WTC11 (cell line): ENCODE results near the gene FBLN7. TPM values are rescaled to one million over a fixed set of nuclear protein-coding genes. Genes with fewer than 3 reads are reported as not detected.
A peak's percentile ranks its signal among the peaks of the same experiment; 100 is the strongest.

ENCODE experiments used
- ATAC-seq: fragments of 200-7000 bp; cut with Tn5 transposase; 2 replicates; pipeline ENCODE4 v1.10.0; 2021; ENCODE audit warnings: mild to moderate bottlenecking, moderate library complexity
- CTCF ChIA-PET: fragments of 300-600 bp; sonication (Branson Sonifier 250); formaldehyde crosslinking; loops from one replicate; lab custom pipeline; 2021; ENCODE audit warnings: antibody characterized with exemption; lab: Charles Lee
- POLR2A ChIA-PET: fragments of 350-600 bp; sonication (Branson Sonifier 250); formaldehyde crosslinking; loops from one replicate; lab custom pipeline; 2021; ENCODE audit warnings: antibody characterized with exemption; lab: Charles Lee
- DNase-seq: peaks from one replicate; pipeline ENCODE4 v3.0.0; 2021; ENCODE audit warnings: low spot score
- H3K27ac Mint-ChIP-seq: 2 replicates; pipeline ENCODE4 v1.8.0; 2021; ENCODE audit warnings: mixed read lengths
- H3K27me3 Mint-ChIP-seq: 2 replicates; pipeline ENCODE4 v1.8.0; 2021; ENCODE audit warnings: low read depth, mild to moderate bottlenecking, moderate library complexity, mixed read lengths
- H3K36me3 Mint-ChIP-seq: 2 replicates; pipeline ENCODE4 v1.8.0; 2021; ENCODE audit warnings: mixed read lengths
- H3K4me1 Mint-ChIP-seq: 2 replicates; pipeline ENCODE4 v1.8.0; 2022; ENCODE audit warnings: mixed read lengths
- H3K4me3 Mint-ChIP-seq: 2 replicates; pipeline ENCODE4 v1.8.0; 2021; ENCODE audit warnings: mild to moderate bottlenecking, moderate library complexity, mixed read lengths
- H3K9me3 Mint-ChIP-seq: 2 replicates; pipeline ENCODE4 v1.8.0; 2021; ENCODE audit warnings: mixed read lengths
- ATF1 ChIP-seq: sonication (generic); formaldehyde crosslinking; IDR thresholded peaks from 2 replicates; pipeline ENCODE4 v1.8.1; 2023; ENCODE audit warnings: mild to moderate bottlenecking, moderate library complexity, missing genetic modification reagents
- ETV6 ChIP-seq: sonication (generic); formaldehyde crosslinking; IDR thresholded peaks from 2 replicates; pipeline ENCODE4 v1.8.1; 2022; ENCODE audit warnings: mild to moderate bottlenecking, missing genetic modification reagents
- GABPB1 ChIP-seq: sonication (generic); formaldehyde crosslinking; IDR thresholded peaks from 2 replicates; pipeline ENCODE4 v1.8.1; 2023; ENCODE audit warnings: mild to moderate bottlenecking, missing genetic modification reagents
- GTF2I ChIP-seq: fragments of 250-450 bp; sonication (Bioruptor Pico); conservative IDR thresholded peaks from 2 replicates; pipeline ENCODE4 v1.4.0; 2021; ENCODE audit warnings: mild to moderate bottlenecking
- HMGA2 ChIP-seq: fragments of 250-450 bp; sonication (Bioruptor Pico); IDR thresholded peaks from 2 replicates; pipeline ENCODE4 v1.4.0; 2021; ENCODE audit warnings: mild to moderate bottlenecking, moderate library complexity
- JAZF1 ChIP-seq: fragments of 250-450 bp; sonication (Bioruptor Pico); IDR thresholded peaks from 2 replicates; pipeline ENCODE4 v1.9.0; 2021; ENCODE audit warnings: moderate library complexity, mild to moderate bottlenecking, inconsistent platforms
- MYBL2 ChIP-seq: sonication (generic); formaldehyde crosslinking; IDR thresholded peaks from 2 replicates; pipeline ENCODE4 v1.8.1; 2023; ENCODE audit warnings: mild to moderate bottlenecking, moderate library complexity, missing genetic modification reagents
- NFATC4 ChIP-seq: fragments of 250-450 bp; sonication (Bioruptor Pico); IDR thresholded peaks from 2 replicates; pipeline ENCODE4 v1.9.0; 2021; ENCODE audit warnings: mild to moderate bottlenecking
- NFE2L1 ChIP-seq: sonication (generic); formaldehyde crosslinking; IDR thresholded peaks from 2 replicates; pipeline ENCODE4 v1.8.1; 2023; ENCODE audit warnings: missing genetic modification reagents
- NR1H2 ChIP-seq: sonication (generic); formaldehyde crosslinking; IDR thresholded peaks from 2 replicates; pipeline ENCODE4 v1.9.0; 2021; ENCODE audit warnings: mild to moderate bottlenecking, moderate library complexity, missing genetic modification reagents
- RELA ChIP-seq: sonication (generic); formaldehyde crosslinking; IDR thresholded peaks from 2 replicates; pipeline ENCODE4 v1.8.1; 2022; ENCODE audit warnings: missing genetic modification reagents, mild to moderate bottlenecking, borderline replicate concordance
- RORB ChIP-seq: fragments of 250-450 bp; sonication (Bioruptor Pico); IDR thresholded peaks from 2 replicates; pipeline ENCODE4 v1.9.0; 2021; ENCODE audit warnings: mild to moderate bottlenecking
- SMAD4 ChIP-seq: sonication (generic); formaldehyde crosslinking; IDR thresholded peaks from 2 replicates; pipeline ENCODE4 v1.8.0; 2022; ENCODE audit warnings: mild to moderate bottlenecking, missing genetic modification reagents
- ZNF121 ChIP-seq: sonication (generic); formaldehyde crosslinking; IDR thresholded peaks from 2 replicates; pipeline ENCODE4 v1.8.0; 2023; ENCODE audit warnings: missing genetic modification reagents
- total RNA-seq: library from RNA; stranded (reverse); gene quantifications from 3 replicates; pipeline ENCODE4 v1.2.3, GENCODE V29; 2021
- TF ChIP-seq, protein P1 (sequence below): sonication (generic); formaldehyde crosslinking; IDR thresholded peaks from 2 replicates; pipeline ENCODE4 v1.8.1; 2023; ENCODE audit warnings: mild to moderate bottlenecking, missing genetic modification reagents, borderline replicate concordance
- TF ChIP-seq, protein P2 (sequence below): sonication (generic); formaldehyde crosslinking; IDR thresholded peaks from 2 replicates; pipeline ENCODE4 v1.8.1; 2022; ENCODE audit warnings: low read depth, missing genetic modification reagents, borderline replicate concordance
- TF ChIP-seq, protein P3 (sequence below): sonication (generic); formaldehyde crosslinking; conservative IDR thresholded peaks from 2 replicates; pipeline ENCODE4 v1.8.1; 2023; ENCODE audit warnings: mild to moderate bottlenecking, low read depth, missing genetic modification reagents, moderate library complexity
- TF ChIP-seq, protein P4 (sequence below): sonication (generic); formaldehyde crosslinking; IDR thresholded peaks from 2 replicates; pipeline ENCODE4 v1.8.1; 2022; ENCODE audit warnings: low read depth, mild to moderate bottlenecking, moderate library complexity, missing genetic modification reagents, borderline replicate concordance

FBLN7 gene
- total RNA-seq, 1 experiment from 2014 or later, result 0.55 TPM

- ChIA-PET CTCF (no interaction called here), POLR2A (no interaction called here)
- ATAC-seq, result no peak
- peaks cover 8% of the 10 kb centered on the region for H3K4me1 Mint-ChIP-seq
- TF ChIP-seq, protein P1, sequence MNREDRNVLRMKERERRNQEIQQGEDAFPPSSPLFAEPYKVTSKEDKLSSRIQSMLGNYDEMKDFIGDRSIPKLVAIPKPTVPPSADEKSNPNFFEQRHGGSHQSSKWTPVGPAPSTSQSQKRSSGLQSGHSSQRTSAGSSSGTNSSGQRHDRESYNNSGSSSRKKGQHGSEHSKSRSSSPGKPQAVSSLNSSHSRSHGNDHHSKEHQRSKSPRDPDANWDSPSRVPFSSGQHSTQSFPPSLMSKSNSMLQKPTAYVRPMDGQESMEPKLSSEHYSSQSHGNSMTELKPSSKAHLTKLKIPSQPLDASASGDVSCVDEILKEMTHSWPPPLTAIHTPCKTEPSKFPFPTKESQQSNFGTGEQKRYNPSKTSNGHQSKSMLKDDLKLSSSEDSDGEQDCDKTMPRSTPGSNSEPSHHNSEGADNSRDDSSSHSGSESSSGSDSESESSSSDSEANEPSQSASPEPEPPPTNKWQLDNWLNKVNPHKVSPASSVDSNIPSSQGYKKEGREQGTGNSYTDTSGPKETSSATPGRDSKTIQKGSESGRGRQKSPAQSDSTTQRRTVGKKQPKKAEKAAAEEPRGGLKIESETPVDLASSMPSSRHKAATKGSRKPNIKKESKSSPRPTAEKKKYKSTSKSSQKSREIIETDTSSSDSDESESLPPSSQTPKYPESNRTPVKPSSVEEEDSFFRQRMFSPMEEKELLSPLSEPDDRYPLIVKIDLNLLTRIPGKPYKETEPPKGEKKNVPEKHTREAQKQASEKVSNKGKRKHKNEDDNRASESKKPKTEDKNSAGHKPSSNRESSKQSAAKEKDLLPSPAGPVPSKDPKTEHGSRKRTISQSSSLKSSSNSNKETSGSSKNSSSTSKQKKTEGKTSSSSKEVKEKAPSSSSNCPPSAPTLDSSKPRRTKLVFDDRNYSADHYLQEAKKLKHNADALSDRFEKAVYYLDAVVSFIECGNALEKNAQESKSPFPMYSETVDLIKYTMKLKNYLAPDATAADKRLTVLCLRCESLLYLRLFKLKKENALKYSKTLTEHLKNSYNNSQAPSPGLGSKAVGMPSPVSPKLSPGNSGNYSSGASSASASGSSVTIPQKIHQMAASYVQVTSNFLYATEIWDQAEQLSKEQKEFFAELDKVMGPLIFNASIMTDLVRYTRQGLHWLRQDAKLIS (CRISPR knock-in tag), result no peak
- TF ChIP-seq SMAD4 (CRISPR knock-in tag) (no peak), NFE2L1 (CRISPR knock-in tag) (no peak), ATF1 (no peak), HMGA2 (CRISPR knock-in tag) (no peak), ZNF121 (CRISPR knock-in tag) (no peak), JAZF1 (CRISPR knock-in tag) (no peak), GTF2I (CRISPR knock-in tag) (no peak), ETV6 (CRISPR knock-in tag) (no peak), RELA (CRISPR knock-in tag) (no peak)
- TF ChIP-seq, protein P2, sequence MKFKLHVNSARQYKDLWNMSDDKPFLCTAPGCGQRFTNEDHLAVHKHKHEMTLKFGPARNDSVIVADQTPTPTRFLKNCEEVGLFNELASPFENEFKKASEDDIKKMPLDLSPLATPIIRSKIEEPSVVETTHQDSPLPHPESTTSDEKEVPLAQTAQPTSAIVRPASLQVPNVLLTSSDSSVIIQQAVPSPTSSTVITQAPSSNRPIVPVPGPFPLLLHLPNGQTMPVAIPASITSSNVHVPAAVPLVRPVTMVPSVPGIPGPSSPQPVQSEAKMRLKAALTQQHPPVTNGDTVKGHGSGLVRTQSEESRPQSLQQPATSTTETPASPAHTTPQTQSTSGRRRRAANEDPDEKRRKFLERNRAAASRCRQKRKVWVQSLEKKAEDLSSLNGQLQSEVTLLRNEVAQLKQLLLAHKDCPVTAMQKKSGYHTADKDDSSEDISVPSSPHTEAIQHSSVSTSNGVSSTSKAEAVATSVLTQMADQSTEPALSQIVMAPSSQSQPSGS (CRISPR knock-in tag), result no peak
- H3K27ac Mint-ChIP-seq, result no peak overlapping the region
- no peak for DNase-seq
- H3K27me3 Mint-ChIP-seq, result no peaks in the 10 kb centered on the region
- H3K9me3 Mint-ChIP-seq, result no peaks in the 10 kb centered on the region
- no peaks in the 10 kb centered on the region for H3K36me3 Mint-ChIP-seq
- no peak overlapping the region for H3K4me3 Mint-ChIP-seq
These were observed 26.7 kb downstream of the FBLN7 start for GRCh38 chr2:112164876-112165275.

GRCh38 chr2:112165296-112165695 lies 27.1 kb downstream of the FBLN7 start:
- H3K27ac Mint-ChIP-seq, result no peak overlapping the region
- H3K4me3 Mint-ChIP-seq, result no peak overlapping the region
- no peaks in the 10 kb centered on the region for H3K27me3 Mint-ChIP-seq
- ATAC-seq (no peak), DNase-seq (no peak)
- ChIA-PET POLR2A (no interaction called here), CTCF (no interaction called here)
- no peaks in the 10 kb centered on the region for H3K36me3 Mint-ChIP-seq
- peaks cover 8% of the 10 kb centered on the region for H3K4me1 Mint-ChIP-seq
- no peaks in the 10 kb centered on the region for H3K9me3 Mint-ChIP-seq
- no peak for TF ChIP-seq RORB (CRISPR knock-in tag)

- ChIA-PET CTCF (no interaction called here), POLR2A (no interaction called here)
- no peaks in the 10 kb centered on the region for H3K27me3 Mint-ChIP-seq
- DNase-seq (no peak), ATAC-seq (no peak)
- H3K4me1 Mint-ChIP-seq, result peaks cover 8% of the 10 kb centered on the region
- no peak for TF ChIP-seq NFATC4 (CRISPR knock-in tag)
- TF ChIP-seq NR1H2 (CRISPR knock-in tag), result no peak
- no peak overlapping the region for H3K27ac Mint-ChIP-seq
- H3K36me3 Mint-ChIP-seq, result no peaks in the 10 kb centered on the region
- H3K9me3 Mint-ChIP-seq, result no peaks in the 10 kb centered on the region
- no peak overlapping the region for H3K4me3 Mint-ChIP-seq
These were observed 28.8 kb downstream of the FBLN7 start for GRCh38 chr2:112166806-112167499.

DNA sequence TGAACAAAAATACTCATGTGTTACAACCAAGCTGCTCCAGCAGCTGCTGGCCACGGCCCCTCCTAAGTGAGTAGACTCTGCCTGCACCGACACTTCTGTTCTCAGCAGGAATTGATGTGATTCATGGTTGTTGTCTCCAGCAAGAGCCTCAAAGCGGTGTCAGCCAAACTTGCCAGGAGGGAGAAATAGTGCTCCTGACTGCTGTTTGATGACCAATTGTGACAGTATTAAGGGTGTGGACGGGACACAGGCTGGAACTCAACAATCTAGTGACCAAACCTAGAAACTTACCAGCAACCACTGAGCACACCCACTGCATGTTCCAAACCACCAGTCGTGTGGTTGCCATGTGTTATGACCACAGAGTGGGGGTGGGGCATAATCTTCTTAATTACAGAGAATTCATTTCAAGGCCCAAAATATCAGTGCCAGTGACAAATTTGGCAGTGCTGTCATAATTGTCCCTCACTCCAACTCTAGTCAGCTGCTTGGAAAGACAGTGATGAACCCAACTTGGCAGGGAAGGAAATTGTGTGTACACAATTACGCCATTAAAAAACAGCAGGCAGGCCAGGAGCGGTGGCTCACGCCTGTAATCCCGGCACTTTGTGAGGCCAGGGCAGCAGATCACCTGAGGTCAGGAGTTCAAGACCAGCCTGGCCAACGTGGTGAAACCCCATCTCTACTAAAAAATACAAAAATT lies 30.4 kb downstream of the FBLN7 start:
- Mint-ChIP-seq H3K4me3 (no peak overlapping the region), H3K36me3 (no peaks in the 10 kb centered on the region), H3K27ac (no peak overlapping the region), H3K9me3 (no peaks in the 10 kb centered on the region), H3K27me3 (no peaks in the 10 kb centered on the region), H3K4me1 (peaks cover 8% of the 10 kb centered on the region)
- POLR2A ChIA-PET, result no interaction called here
- TF ChIP-seq RORB (CRISPR knock-in tag) (no peak), MYBL2 (CRISPR knock-in tag) (no peak), GABPB1 (CRISPR knock-in tag) (0 out of 2 replicates have a peak, but pooled peaks have one; percentile 12)
- TF ChIP-seq, protein P3, sequence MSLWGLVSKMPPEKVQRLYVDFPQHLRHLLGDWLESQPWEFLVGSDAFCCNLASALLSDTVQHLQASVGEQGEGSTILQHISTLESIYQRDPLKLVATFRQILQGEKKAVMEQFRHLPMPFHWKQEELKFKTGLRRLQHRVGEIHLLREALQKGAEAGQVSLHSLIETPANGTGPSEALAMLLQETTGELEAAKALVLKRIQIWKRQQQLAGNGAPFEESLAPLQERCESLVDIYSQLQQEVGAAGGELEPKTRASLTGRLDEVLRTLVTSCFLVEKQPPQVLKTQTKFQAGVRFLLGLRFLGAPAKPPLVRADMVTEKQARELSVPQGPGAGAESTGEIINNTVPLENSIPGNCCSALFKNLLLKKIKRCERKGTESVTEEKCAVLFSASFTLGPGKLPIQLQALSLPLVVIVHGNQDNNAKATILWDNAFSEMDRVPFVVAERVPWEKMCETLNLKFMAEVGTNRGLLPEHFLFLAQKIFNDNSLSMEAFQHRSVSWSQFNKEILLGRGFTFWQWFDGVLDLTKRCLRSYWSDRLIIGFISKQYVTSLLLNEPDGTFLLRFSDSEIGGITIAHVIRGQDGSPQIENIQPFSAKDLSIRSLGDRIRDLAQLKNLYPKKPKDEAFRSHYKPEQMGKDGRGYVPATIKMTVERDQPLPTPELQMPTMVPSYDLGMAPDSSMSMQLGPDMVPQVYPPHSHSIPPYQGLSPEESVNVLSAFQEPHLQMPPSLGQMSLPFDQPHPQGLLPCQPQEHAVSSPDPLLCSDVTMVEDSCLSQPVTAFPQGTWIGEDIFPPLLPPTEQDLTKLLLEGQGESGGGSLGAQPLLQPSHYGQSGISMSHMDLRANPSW (CRISPR knock-in tag), result no peak
- TF ChIP-seq, protein P4, sequence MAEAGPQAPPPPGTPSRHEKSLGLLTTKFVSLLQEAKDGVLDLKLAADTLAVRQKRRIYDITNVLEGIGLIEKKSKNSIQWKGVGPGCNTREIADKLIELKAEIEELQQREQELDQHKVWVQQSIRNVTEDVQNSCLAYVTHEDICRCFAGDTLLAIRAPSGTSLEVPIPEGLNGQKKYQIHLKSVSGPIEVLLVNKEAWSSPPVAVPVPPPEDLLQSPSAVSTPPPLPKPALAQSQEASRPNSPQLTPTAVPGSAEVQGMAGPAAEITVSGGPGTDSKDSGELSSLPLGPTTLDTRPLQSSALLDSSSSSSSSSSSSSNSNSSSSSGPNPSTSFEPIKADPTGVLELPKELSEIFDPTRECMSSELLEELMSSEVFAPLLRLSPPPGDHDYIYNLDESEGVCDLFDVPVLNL (CRISPR knock-in tag), result no peak
- CTCF ChIA-PET, result interaction anchor here (0.6 kb wide), 1 partner anchor 9 kb away, joined by 3 read pairs; no protein-coding TSS in a partner anchor
- no peak for DNase-seq
- ATAC-seq, result no peak
